Activated CD8-positive, alpha-beta memory T cell treated with anti-CD3 and anti-CD28 coated beads for 4 hours (primary cell): Measurements from ENCODE around the gene LTBP1.

Experiments used
- DNase-seq, 2 donors: peaks; one replicate each; pipeline ENCODE4 v3.0.0-alpha.2; 2020; ENCODE audit warnings: low read depth in 2 of 2

Gene LTBP1

GRCh38 chr2:32931519-32931918, 15.2 kb upstream of the LTBP1 start:
- no peak for DNase-seq

DNA sequence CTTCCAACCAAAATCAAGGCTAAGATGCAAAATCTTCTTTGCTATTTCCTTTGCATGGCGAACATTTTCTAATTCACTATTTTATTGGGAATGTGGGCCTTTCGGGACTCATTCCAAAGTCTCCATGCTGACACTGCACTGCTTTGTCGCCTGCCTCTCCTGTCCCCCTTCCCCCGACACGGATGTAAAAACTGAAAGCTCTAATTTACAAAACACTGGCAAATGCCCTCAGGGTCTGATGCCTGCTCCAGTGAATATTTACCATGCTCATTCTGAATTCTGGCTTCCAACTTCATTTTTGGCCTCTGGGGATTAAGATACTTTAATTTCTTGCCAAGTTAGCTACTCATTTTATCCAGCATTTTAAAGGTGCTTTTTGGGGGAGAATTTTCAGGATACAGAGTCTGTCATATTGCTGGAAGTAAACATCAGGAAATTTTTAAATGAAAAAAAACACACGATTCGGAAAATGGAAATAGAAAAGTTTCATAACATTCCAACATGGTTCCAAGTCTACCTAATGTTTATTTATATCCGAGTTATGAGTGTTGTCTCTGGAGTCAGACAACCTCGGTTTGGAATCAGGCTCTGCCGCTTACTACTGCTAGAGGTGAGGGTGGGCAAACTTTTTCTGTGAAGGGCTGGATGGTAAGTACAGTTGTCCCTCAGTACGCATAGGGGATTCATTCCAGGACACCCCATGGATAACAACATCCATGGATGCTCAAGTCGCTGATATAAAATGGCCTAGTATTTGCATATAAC, 14.6 kb upstream of the LTBP1 start:
- no peak for DNase-seq

GRCh38 chr2:32932825-32933755, 13.7 kb upstream of the LTBP1 start:
- DNase-seq = no peak

DNA sequence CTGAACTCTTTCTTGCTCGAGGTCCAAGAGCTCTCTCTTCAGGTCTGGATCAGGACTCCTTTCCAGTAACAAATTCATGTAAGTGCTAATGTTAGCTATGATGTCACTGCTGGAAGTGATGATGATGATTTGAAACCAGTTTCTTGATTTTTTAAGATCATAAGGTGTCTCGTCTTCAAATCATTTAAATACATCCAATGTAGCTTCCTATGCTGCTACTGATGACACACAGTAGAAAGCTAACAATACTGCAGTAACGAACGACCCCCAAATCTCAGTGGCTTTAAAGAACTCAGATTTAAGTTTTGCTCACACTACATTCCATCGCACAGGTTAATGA, 13.0 kb upstream of the LTBP1 start:
- DNase-seq = no peak

DNA sequence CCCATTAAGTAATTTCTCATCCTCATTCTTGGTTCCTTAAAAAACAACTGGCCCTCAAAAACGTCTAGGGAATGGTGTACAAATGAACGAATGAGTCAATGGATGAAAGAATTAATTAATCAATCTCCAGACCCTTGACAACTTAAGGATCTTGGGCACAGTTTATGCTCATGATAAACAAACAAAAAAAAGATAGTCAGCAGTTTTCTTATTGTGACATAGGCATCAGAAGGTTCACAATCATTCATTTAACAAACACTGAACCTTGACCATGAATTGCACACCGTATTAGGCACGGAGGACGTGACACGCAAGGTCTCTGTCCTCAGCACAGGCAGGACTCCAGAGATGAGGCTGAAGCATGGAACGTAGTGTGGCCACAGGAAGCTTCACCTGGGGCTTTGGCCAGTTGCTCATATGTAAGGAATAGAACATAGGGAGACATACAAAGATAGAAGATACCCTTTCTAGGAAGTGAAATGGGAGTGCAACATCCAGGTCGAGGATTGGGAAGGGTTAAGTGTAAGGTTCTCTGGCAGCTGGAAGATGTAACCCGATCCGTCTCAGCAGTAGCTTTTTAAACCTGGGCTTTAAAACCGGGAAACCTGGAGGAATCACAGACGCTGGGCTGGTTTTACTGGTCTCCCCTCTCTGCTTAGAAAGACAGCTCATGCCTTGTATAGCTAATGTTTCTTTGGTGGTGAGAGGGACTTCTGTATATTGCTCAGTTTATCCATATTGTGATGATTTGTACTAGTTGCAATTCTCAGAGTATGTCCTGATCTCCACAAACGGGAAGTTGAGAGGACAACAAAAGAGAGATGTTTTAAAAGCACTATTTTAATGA, 8.9 kb upstream of the LTBP1 start:
- no peak for DNase-seq

DNA sequence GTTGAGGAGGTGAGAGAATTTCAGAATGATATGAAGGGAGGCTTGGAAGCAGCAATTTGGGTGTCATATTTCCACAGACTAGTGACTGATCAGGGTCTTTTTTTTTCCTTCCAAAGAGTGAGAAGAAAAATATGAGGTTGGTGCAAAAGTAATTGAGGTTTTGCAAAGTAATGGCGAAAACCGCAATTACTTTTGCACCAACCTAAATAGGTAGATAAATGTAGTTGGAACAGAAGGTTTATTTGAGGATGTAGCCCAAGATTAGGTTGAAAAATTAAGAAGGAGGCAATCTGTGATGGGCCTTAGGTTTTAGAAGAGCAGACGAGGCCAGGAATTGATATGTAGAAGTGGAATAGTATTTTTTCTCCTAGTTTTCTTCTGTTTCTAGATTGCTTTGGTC, 7.8 kb upstream of the LTBP1 start:
- DNase-seq = no peak

GRCh38 chr2:32940316-32940997, 6.3 kb upstream of the LTBP1 start:
- no peak for DNase-seq

DNA sequence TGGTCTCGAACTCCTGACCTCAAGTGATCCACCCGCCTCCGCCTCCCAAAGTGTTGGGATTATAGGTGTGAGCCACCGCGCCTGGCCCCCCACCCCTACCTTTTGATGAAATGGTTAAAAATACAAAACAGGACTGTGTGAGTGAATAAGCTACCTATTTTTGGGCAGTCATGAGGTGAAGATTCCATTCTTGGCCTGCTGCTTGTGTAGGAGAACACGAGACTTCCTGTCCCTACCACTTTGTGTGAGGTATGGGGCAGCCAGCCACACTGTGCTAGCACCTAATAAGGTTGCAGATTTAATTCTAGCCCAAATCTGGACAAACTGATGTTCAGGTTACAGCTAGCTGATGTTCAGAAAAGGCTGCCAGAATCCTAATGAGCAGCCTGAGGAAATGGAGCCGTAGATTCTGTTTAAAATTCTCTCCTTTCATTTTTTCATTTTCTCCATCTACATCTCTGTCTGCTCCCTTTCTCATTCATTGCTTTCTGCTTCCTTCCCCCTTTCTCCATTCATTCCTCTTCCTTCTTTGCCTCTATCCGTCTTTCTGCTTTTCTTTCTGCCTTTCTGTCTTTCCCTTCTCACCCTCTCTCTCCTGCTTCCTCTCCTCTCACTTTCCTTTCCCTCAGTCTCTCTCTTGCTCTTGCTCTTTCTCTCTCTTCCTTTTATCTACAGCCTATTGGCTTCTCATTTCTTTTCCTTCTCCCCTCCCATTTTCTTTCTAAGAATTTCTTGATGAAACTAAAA, 4.6 kb upstream of the LTBP1 start:
- DNase-seq = no peak

DNA sequence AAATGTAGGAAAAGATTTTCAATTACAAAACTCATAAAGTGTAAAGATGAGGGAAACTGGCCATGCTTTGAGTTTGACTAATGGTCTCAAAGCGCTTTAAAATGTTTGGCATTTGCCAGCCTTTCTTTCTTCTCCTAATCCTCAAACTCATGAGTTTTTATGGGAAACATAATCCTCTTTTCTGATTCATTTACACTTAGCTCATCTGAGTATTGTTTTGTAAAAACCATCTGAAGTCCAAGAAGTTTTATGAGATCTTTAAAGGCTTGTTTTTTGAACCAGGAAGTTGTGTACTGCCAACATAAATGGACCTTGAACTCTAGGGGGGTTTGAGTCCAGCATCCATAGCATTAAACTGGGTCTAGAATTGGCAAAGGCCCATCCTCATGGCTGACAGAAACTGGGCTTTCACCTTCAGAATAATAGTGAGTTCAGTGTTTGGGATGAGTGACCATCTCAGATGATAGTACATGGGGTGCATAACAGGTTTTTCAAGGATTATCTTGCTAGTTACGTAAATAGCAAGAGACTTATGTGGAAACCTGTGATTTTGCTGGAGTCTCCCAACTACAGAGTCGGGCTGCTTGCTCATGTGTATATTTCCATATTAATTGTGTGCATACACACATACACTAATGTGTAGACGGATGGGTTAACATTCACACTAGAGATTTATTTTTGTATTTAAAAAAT, 3.8 kb upstream of the LTBP1 start:
- DNase-seq = no peak

DNA sequence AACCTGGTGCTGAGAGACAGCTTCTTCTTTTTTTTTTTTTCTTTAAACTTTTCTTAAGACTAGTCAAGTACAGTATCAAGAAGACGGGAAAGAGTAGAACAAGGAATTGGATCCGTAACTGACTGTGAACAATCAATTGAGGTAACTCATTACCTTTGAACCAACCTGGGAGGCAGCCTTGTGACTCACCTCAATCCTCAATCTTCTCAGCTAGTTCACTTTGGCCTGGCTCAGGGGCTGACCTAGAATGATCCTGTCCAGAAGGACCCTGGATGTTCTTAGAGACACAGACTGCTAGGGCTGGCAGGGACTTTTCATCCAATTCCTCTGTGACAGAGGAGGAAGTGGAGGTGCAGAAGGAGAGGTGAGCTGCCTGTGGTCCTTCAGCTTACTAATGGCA, 1.5 kb upstream of the LTBP1 start:
- DNase-seq = no peak

GRCh38 chr2:32947076-32947483, 327 bp downstream of the LTBP1 start:
- no peak for DNase-seq

GRCh38 chr2:32947484-32948143, 861 bp downstream of the LTBP1 start:
- DNase-seq = no peak

DNA sequence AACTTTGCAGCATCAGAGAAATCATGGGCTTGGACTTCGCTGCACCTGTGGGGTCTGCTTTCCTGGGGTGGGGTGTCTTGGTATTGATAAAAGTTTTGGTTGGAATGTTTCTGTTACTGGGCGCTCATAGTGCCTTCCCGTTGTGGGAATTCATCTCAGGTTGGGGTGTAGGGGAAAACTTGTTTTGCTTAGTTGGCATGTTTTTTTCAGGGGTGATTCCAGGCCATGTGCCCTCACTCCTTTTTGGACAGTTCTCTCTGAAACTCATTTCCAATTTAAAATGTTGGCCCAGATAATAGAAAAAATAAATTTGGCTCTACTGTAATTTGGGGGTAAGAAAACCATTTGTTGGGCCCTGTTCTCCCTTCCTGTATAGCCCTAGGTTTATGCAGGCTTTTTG, 1.5 kb downstream of the LTBP1 start:
- no peak for DNase-seq

GRCh38 chr2:32949260-32949659, 2.5 kb downstream of the LTBP1 start:
- DNase-seq = no peak

GRCh38 chr2:32951672-32952071, 4.9 kb downstream of the LTBP1 start:
- DNase-seq = no peak

DNA sequence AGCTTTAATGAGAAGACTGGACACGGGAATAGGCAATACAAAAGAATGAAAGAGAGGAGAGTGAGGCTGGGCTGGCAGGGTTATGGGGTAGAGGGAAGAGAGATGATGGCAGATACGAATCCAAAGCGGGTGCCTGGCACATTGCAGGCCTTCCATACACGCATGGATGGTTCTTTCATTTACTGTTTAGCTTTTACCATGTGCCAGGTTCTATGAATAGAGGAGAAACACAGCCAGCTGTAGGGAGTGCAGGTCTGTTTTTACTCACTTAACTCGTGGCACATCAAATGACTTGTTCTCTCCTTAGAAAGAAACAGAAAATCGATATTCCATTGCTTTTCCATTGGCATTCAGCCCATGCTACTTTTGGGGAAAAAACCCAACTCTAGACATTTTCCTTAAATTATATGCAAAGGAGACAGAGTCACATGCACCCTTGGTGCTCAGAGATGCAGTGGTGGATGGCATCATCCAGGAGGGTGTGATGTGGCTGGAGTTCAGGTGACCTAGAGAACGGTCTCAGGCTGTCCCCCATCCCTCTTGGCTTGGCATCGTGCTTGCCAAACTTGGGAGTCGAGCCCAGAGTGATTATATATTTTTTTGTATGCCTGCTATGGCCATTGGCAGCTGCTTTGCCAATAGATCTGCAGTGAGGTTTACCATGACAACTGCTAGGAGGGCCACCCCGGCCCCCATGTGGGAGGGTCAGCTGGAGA, 6.2 kb downstream of the LTBP1 start:
- no peak for DNase-seq

GRCh38 chr2:32954206-32954605, 7.5 kb downstream of the LTBP1 start:
- no peak for DNase-seq

GRCh38 chr2:32958821-32959220, 12.1 kb downstream of the LTBP1 start:
- no peak for DNase-seq

DNA sequence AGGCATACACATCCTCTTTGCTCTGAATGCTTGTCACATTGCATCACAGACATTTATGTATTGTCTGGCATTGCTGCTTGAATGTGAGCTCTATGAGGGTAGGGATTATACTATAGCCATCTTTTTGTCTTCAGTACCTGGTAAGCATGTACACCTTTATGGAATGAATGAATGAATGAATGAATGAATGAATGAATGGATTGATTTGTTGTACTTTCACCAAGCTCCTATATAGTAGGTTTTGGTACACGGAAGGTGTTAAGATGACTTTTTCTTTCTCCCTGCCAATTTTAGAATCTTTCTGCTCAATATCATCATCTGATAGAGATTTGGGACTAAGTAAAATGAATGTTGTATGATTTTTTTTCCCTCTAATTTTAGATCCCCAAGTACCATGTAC, 13.5 kb downstream of the LTBP1 start:
- DNase-seq = no peak
